ENCODE results near the gene LRRC58.
"Not testable (repeated sequence)": the region's sequence is repeated elsewhere in the genome, so short reads cannot be mapped to it uniquely, and the experiment has no call there.

The LRRC58 gene

GRCh38 chr3:120341658-120342346, 7.4 kb downstream of the LRRC58 start:
- no peak for DNase-seq (ENCODE audit: low read depth in 1 of 2, low spot score in 1 of 2)

- no peak for DNase-seq (ENCODE audit: low read depth in 1 of 2, low spot score in 1 of 2)
Measured at GRCh38 chr3:120339362-120339761, 9.8 kb downstream of the LRRC58 start.

GRCh38 chr3:120338517-120338916, 10.6 kb downstream of the LRRC58 start:
- DNase-seq (ENCODE audit: low read depth in 1 of 2, low spot score in 1 of 2), result no peak

GRCh38 chr3:120332646-120333045, 16.5 kb downstream of the LRRC58 start:
- DNase-seq (ENCODE audit: low read depth in 1 of 2, low spot score in 1 of 2), result no peak

- DNase-seq (ENCODE audit: low read depth in 1 of 2, low spot score in 1 of 2), result no peak
Measured at GRCh38 chr3:120331076-120331475, 18.1 kb downstream of the LRRC58 start.

- no peak for DNase-seq (ENCODE audit: low read depth in 1 of 2, low spot score in 1 of 2)
Measured at GRCh38 chr3:120326784-120327183, 22.4 kb downstream of the LRRC58 start.

- DNase-seq (ENCODE audit: low read depth in 1 of 2, low spot score in 1 of 2), result no peak
Measured at GRCh38 chr3:120324190-120324589, 25.0 kb downstream of the LRRC58 start.

GRCh38 chr3:120323761-120324160, 25.4 kb downstream of the LRRC58 start:
- not testable (repeated sequence) for DNase-seq (ENCODE audit: low read depth in 1 of 2, low spot score in 1 of 2)

GRCh38 chr3:120311863-120312794, 37.0 kb downstream of the LRRC58 start:
- no peak for DNase-seq (ENCODE audit: low read depth in 1 of 2, low spot score in 1 of 2)

- DNase-seq (ENCODE audit: low read depth in 1 of 2, low spot score in 1 of 2), result no peak
Measured at GRCh38 chr3:120306519-120307455, 42.4 kb downstream of the LRRC58 start.

- DNase-seq (ENCODE audit: low read depth in 1 of 2, low spot score in 1 of 2), result no peak
Measured at GRCh38 chr3:120304616-120305015, 44.5 kb downstream of the LRRC58 start.

GRCh38 chr3:120302361-120302760, 46.8 kb downstream of the LRRC58 start:
- DNase-seq (ENCODE audit: low read depth in 1 of 2, low spot score in 1 of 2), result no peak

- DNase-seq (ENCODE audit: low read depth in 1 of 2, low spot score in 1 of 2), result no peak
Measured at GRCh38 chr3:120300971-120301370, 48.2 kb downstream of the LRRC58 start.

GRCh38 chr3:120299403-120299802, 49.8 kb downstream of the LRRC58 start:
- no peak for DNase-seq (ENCODE audit: low read depth in 1 of 2, low spot score in 1 of 2)

GRCh38 chr3:120298996-120299395, 50.2 kb downstream of the LRRC58 start:
- no peak for DNase-seq (ENCODE audit: low read depth in 1 of 2, low spot score in 1 of 2)

- not testable (repeated sequence) for DNase-seq (ENCODE audit: low read depth in 1 of 2, low spot score in 1 of 2)
Measured at GRCh38 chr3:120291552-120291951, 57.6 kb downstream of the LRRC58 start.

GRCh38 chr3:120289636-120290035, 59.5 kb downstream of the LRRC58 start:
- DNase-seq (ENCODE audit: low read depth in 1 of 2, low spot score in 1 of 2), result no peak

- no peak for DNase-seq (ENCODE audit: low read depth in 1 of 2, low spot score in 1 of 2)
Measured at GRCh38 chr3:120286465-120286864, 62.7 kb downstream of the LRRC58 start.

- no peak for DNase-seq (ENCODE audit: low read depth in 1 of 2, low spot score in 1 of 2)
Measured at GRCh38 chr3:120285508-120285841, 63.7 kb downstream of the LRRC58 start.

GRCh38 chr3:120284747-120285507, 64.2 kb downstream of the LRRC58 start, which contains the start of gene GPR156:
Gene GPR156 (minus strand): TSS chr3:120285222. CDS start chr3:120244098, 41,124 bp downstream.
- no peak for DNase-seq (ENCODE audit: low read depth in 1 of 2, low spot score in 1 of 2)
